Testis (tissue), 2 donors: ENCODE results near the gene HK2.

Experiments used
- CTCF ChIP-seq, 3 experiments: fragments of 450-650 bp in 2 of 3; fragments of 200-600 bp in 1 of 3; sonication (generic) in 1 of 3; IDR thresholded peaks; one replicate each; pipeline ENCODE4 v1.5.1; 2016 to 2019; ENCODE audit warnings: antibody characterized with exemption in 3 of 3, mild to moderate bottlenecking in 2 of 3, moderate library complexity in 1 of 3
- POLR2A ChIP-seq: fragments of 450-650 bp; IDR thresholded peaks from one replicate; pipeline ENCODE4 v1.6.1; 2017; ENCODE audit warnings: antibody characterized with exemption, mild to moderate bottlenecking, moderate library complexity

GRCh38 chr2:74882299-74882687 lies 48.4 kb downstream of the HK2 start:
- TF ChIP-seq CTCF (IDR thresholded peaks at IDR 0.05) (no peak), POLR2A (no peak)
